ENCODE results near the gene TCAP. TPM values are rescaled to one million over a fixed set of nuclear protein-coding genes. Genes with fewer than 3 reads are reported as not detected.

Gene TCAP
- total RNA-seq, 1 donor from 2014 or later: 1.3 TPM

- H3K27ac Mint-ChIP-seq (ENCODE audit: unreplicated experiment): no peak within 1 kb of the TSS
- H3K4me1 Mint-ChIP-seq (ENCODE audit: unreplicated experiment): peaks cover 46% of the 10 kb centered on the region
- H3K36me3 Mint-ChIP-seq (ENCODE audit: unreplicated experiment): no peaks in the 10 kb centered on the region
- peak within 1 kb of the TSS; percentile 55 for H3K4me3 Mint-ChIP-seq (ENCODE audit: unreplicated experiment)
- TF ChIP-seq CTCF (IDR thresholded peaks at IDR 0.05): peak; percentile 70
- peaks cover 8% of the 10 kb centered on the region for H3K27me3 Mint-ChIP-seq (ENCODE audit: unreplicated experiment)
- H3K9me3 Mint-ChIP-seq (ENCODE audit: unreplicated experiment): no peaks in the 10 kb centered on the region
- no peak for DNase-seq (ENCODE audit: extremely low spot score, unreplicated experiment)
Measured at GRCh38 chr17:39667945-39668924, 3.1 kb downstream of the TCAP start, which contains the start of gene PNMT. Gene PNMT (plus strand): TSS chr17:39668453. CDS start chr17:39668476, 23 bp downstream.

GRCh38 chr17:39669897-39670735 lies 5.0 kb downstream of the TCAP start:
- peaks cover 35% of the 10 kb centered on the region for H3K4me1 Mint-ChIP-seq (ENCODE audit: unreplicated experiment)
- H3K27ac Mint-ChIP-seq (ENCODE audit: unreplicated experiment): no peak overlapping the region
- peaks cover 8% of the 10 kb centered on the region for H3K27me3 Mint-ChIP-seq (ENCODE audit: unreplicated experiment)
- no peak overlapping the region for H3K4me3 Mint-ChIP-seq (ENCODE audit: unreplicated experiment)
- no peaks in the 10 kb centered on the region for H3K36me3 Mint-ChIP-seq (ENCODE audit: unreplicated experiment)
- H3K9me3 Mint-ChIP-seq (ENCODE audit: unreplicated experiment): no peaks in the 10 kb centered on the region
- no peak for DNase-seq (ENCODE audit: extremely low spot score, unreplicated experiment)
- no peak for TF ChIP-seq CTCF (IDR thresholded peaks at IDR 0.05)

GRCh38 chr17:39670746-39671145 lies 5.6 kb downstream of the TCAP start:
- DNase-seq (ENCODE audit: extremely low spot score, unreplicated experiment): no peak
- Mint-ChIP-seq H3K27me3 (ENCODE audit: unreplicated experiment) (peaks cover 8% of the 10 kb centered on the region), H3K9me3 (ENCODE audit: unreplicated experiment) (no peaks in the 10 kb centered on the region), H3K4me1 (ENCODE audit: unreplicated experiment) (peaks cover 36% of the 10 kb centered on the region), H3K4me3 (ENCODE audit: unreplicated experiment) (no peak overlapping the region), H3K27ac (ENCODE audit: unreplicated experiment) (no peak overlapping the region), H3K36me3 (ENCODE audit: unreplicated experiment) (no peaks in the 10 kb centered on the region)
- no peak for TF ChIP-seq CTCF (IDR thresholded peaks at IDR 0.05)

GRCh38 chr17:39671651-39672521 lies 6.7 kb downstream of the TCAP start:
- Mint-ChIP-seq H3K36me3 (ENCODE audit: unreplicated experiment) (no peaks in the 10 kb centered on the region), H3K9me3 (ENCODE audit: unreplicated experiment) (no peaks in the 10 kb centered on the region), H3K4me1 (ENCODE audit: unreplicated experiment) (peaks cover 35% of the 10 kb centered on the region), H3K27me3 (ENCODE audit: unreplicated experiment) (peaks cover 8% of the 10 kb centered on the region), H3K4me3 (ENCODE audit: unreplicated experiment) (no peak overlapping the region), H3K27ac (ENCODE audit: unreplicated experiment) (no peak overlapping the region)
- DNase-seq (ENCODE audit: extremely low spot score, unreplicated experiment): no peak
- peak; percentile 74 for TF ChIP-seq CTCF (IDR thresholded peaks at IDR 0.05)

Data from osteocyte (in vitro differentiated cells).